ENCODE measurements around the gene RNF8. TPM values are rescaled to one million over a fixed set of nuclear protein-coding genes. Genes with fewer than 3 reads are reported as not detected.
A peak's percentile ranks its signal among the peaks of the same experiment; 100 is the strongest.
"Not testable (repeated sequence)": the region's sequence is repeated elsewhere in the genome, so short reads cannot be mapped to it uniquely, and the experiment has no call there.

The RNF8 gene
- total and polyA plus RNA-seq, 2 donors (not counting 1 experiment from before 2014, with no cell fraction given): 19.5 to 20.6 TPM

- peak overlapping the region; percentile 6 for H3K27ac ChIP-seq (ENCODE audit: insufficient read depth, low read length)
- H3K4me1 ChIP-seq (ENCODE audit: control insufficient read depth, extremely low read depth, insufficient read depth, low read length): peaks cover 7% of the 10 kb centered on the region
- H4K20me1 ChIP-seq (ENCODE audit: control insufficient read depth, extremely low read depth, insufficient read depth, low read length): no peaks in the 10 kb centered on the region
- no peak for TF ChIP-seq CTCF (conservative IDR thresholded peaks at IDR 0.05 in 1 of 2, IDR thresholded peaks at IDR 0.05 in 1 of 2; ENCODE audit: low read depth in 1 of 2, low read length in 2 of 2)
- no peak for TF ChIP-seq EZH2 (IDR thresholded peaks at IDR 0.05; ENCODE audit: low read length, missing control alignments)
- peak; percentile 36 to 50 for DNase-seq (ENCODE audit: low read depth in 2 of 2)
- H3K36me3 ChIP-seq (ENCODE audit: control insufficient read depth, insufficient read depth, low read length): no peaks in the 10 kb centered on the region
- no peaks in the 10 kb centered on the region for H3K9me3 ChIP-seq (ENCODE audit: control insufficient read depth, insufficient read depth, low read depth, low read length)
- H2AFZ ChIP-seq (ENCODE audit: low read length): no peak overlapping the region
- no peak overlapping the region for H3K4me2 ChIP-seq (ENCODE audit: extremely low read depth, insufficient read depth, low read length)
- H3K9ac ChIP-seq (ENCODE audit: insufficient read depth, low read length): no peak overlapping the region
- H3K79me2 ChIP-seq (ENCODE audit: control insufficient read depth, insufficient read depth, low read length): no peaks in the 10 kb centered on the region
- no peaks in the 10 kb centered on the region for H3K27me3 ChIP-seq (ENCODE audit: control insufficient read depth, insufficient read depth, low read length)
- no peak overlapping the region for H3K4me3 ChIP-seq (replicated peaks in 1 of 4; ENCODE audit: control extremely low read depth in 1 of 4, insufficient read depth in 1 of 4, low read depth in 3 of 4, low read length in 4 of 4)
Measured at GRCh38 chr6:37324131-37325033, 29.4 kb upstream of the RNF8 start.

GRCh38 chr6:37330345-37330744 lies 23.4 kb upstream of the RNF8 start:
- not testable (repeated sequence) for H3K4me3 ChIP-seq (replicated peaks in 1 of 4; ENCODE audit: control extremely low read depth in 1 of 4, insufficient read depth in 1 of 4, low read depth in 3 of 4, low read length in 4 of 4); H3K4me2 ChIP-seq (ENCODE audit: extremely low read depth, insufficient read depth, low read length); H3K9ac ChIP-seq (ENCODE audit: insufficient read depth, low read length); H3K79me2 ChIP-seq (ENCODE audit: control insufficient read depth, insufficient read depth, low read length); H3K9me3 ChIP-seq (ENCODE audit: control insufficient read depth, insufficient read depth, low read depth, low read length); DNase-seq (ENCODE audit: low read depth in 2 of 2); H3K4me1 ChIP-seq (ENCODE audit: control insufficient read depth, extremely low read depth, insufficient read depth, low read length); H4K20me1 ChIP-seq (ENCODE audit: control insufficient read depth, extremely low read depth, insufficient read depth, low read length); H2AFZ ChIP-seq (ENCODE audit: low read length); H3K27ac ChIP-seq (ENCODE audit: insufficient read depth, low read length); H3K36me3 ChIP-seq (ENCODE audit: control insufficient read depth, insufficient read depth, low read length); H3K27me3 ChIP-seq (ENCODE audit: control insufficient read depth, insufficient read depth, low read length)

DNA sequence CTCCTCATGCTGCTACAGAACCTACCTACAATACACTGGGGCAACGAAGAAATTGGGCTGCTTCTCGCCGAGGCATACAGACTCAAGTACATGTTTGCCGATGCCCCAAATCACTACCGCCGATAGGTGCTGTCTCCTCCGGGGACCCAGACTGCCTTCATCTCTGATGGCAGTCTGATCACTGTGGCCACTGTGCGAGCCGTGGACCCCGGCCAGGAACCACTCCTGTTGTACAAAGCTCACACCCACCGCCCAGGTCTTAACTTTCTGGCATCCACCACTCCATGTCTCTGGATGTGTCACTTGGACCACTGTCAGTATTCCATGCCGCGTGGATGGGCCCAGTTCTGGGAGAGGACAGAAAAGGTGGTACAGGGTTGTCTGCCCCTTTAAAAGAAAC lies 22.7 kb upstream of the RNF8 start:
- no peak for TF ChIP-seq EZH2 (IDR thresholded peaks at IDR 0.05; ENCODE audit: low read length, missing control alignments)
- TF ChIP-seq CTCF (conservative IDR thresholded peaks at IDR 0.05 in 1 of 2, IDR thresholded peaks at IDR 0.05 in 1 of 2; ENCODE audit: low read depth in 1 of 2, low read length in 2 of 2): no peak
- H3K4me1 ChIP-seq (ENCODE audit: control insufficient read depth, extremely low read depth, insufficient read depth, low read length): no peaks in the 10 kb centered on the region
- H3K27ac ChIP-seq (ENCODE audit: insufficient read depth, low read length): no peak overlapping the region
- no peaks in the 10 kb centered on the region for H3K27me3 ChIP-seq (ENCODE audit: control insufficient read depth, insufficient read depth, low read length)
- no peak overlapping the region for H2AFZ ChIP-seq (ENCODE audit: low read length)
- H3K36me3 ChIP-seq (ENCODE audit: control insufficient read depth, insufficient read depth, low read length): peaks cover 2% of the 10 kb centered on the region
- no peaks in the 10 kb centered on the region for H3K9me3 ChIP-seq (ENCODE audit: control insufficient read depth, insufficient read depth, low read depth, low read length)
- H3K4me3 ChIP-seq (replicated peaks in 1 of 4; ENCODE audit: control extremely low read depth in 1 of 4, insufficient read depth in 1 of 4, low read depth in 3 of 4, low read length in 4 of 4): no peak overlapping the region
- H3K4me2 ChIP-seq (ENCODE audit: extremely low read depth, insufficient read depth, low read length): no peak overlapping the region
- H3K79me2 ChIP-seq (ENCODE audit: control insufficient read depth, insufficient read depth, low read length): no peaks in the 10 kb centered on the region
- no peak for DNase-seq (ENCODE audit: low read depth in 2 of 2)
- H4K20me1 ChIP-seq (ENCODE audit: control insufficient read depth, extremely low read depth, insufficient read depth, low read length): no peaks in the 10 kb centered on the region
- no peak overlapping the region for H3K9ac ChIP-seq (ENCODE audit: insufficient read depth, low read length)

Data from fibroblast of lung (primary cell).